Measurements from ENCODE around the gene MYBPH.

Gene MYBPH

GRCh38 chr1:203146537-203146936 is 29.1 kb downstream of the MYBPH start:
- DNase-seq: no peak

GRCh38 chr1:203146042-203146369 is 29.6 kb downstream of the MYBPH start:
- no peak for DNase-seq

GRCh38 chr1:203145321-203146041 is 30.1 kb downstream of the MYBPH start:
- DNase-seq: no peak

- no peak for DNase-seq
These were observed 31.0 kb downstream of the MYBPH start for GRCh38 chr1:203144661-203145060.

- no peak for DNase-seq
These were observed 32.0 kb downstream of the MYBPH start for GRCh38 chr1:203143641-203144040.

- DNase-seq: no peak
These were observed 32.8 kb downstream of the MYBPH start for GRCh38 chr1:203142684-203143408.

GRCh38 chr1:203142124-203142523 is 33.5 kb downstream of the MYBPH start:
- no peak for DNase-seq

- no peak for DNase-seq
These were observed 34.7 kb downstream of the MYBPH start for GRCh38 chr1:203140743-203141520.

GRCh38 chr1:203139976-203140475 is 35.6 kb downstream of the MYBPH start:
- DNase-seq: no peak

- DNase-seq: no peak
These were observed 37.6 kb downstream of the MYBPH start for GRCh38 chr1:203138066-203138465.

GRCh38 chr1:203137324-203137723 is 38.3 kb downstream of the MYBPH start:
- DNase-seq: no peak

- peak; percentile 45 for DNase-seq
These were observed 39.1 kb downstream of the MYBPH start for GRCh38 chr1:203136409-203137042.

GRCh38 chr1:203135636-203136305 is 39.9 kb downstream of the MYBPH start:
- DNase-seq: no peak

GRCh38 chr1:203133970-203134725 is 41.5 kb downstream of the MYBPH start:
- DNase-seq: no peak

- peak; percentile 22 for DNase-seq
These were observed 44.0 kb downstream of the MYBPH start for GRCh38 chr1:203131548-203132200.

GRCh38 chr1:203130358-203130985 is 45.2 kb downstream of the MYBPH start:
- DNase-seq: no peak

GRCh38 chr1:203129501-203130231 is 46.0 kb downstream of the MYBPH start:
- peak; percentile 43 for DNase-seq

GRCh38 chr1:203128716-203129500 is 46.7 kb downstream of the MYBPH start:
- no peak for DNase-seq

- no peak for DNase-seq
These were observed 47.3 kb downstream of the MYBPH start for GRCh38 chr1:203128431-203128715.
